WTC11 (cell line): Measurements from ENCODE around the gene PHLDA3.

ENCODE experiments used
- CBFB ChIP-seq: sonication (generic); formaldehyde crosslinking; IDR thresholded peaks from 2 replicates; pipeline ENCODE4 v1.8.1; 2022; ENCODE audit warnings: mild to moderate bottlenecking, low read depth, missing genetic modification reagents
- FOXJ3 ChIP-seq: sonication (generic); formaldehyde crosslinking; IDR thresholded peaks from 2 replicates; pipeline ENCODE4 v1.9.0; 2021; ENCODE audit warnings: missing genetic modification reagents, mild to moderate bottlenecking, borderline replicate concordance
- ZNF232 ChIP-seq: sonication (generic); formaldehyde crosslinking; IDR thresholded peaks from 2 replicates; pipeline ENCODE4 v1.8.0; 2022; ENCODE audit warnings: mild to moderate bottlenecking, missing genetic modification reagents
- ZNF416 ChIP-seq: fragments of 250-450 bp; sonication (Bioruptor Pico); IDR thresholded peaks from 2 replicates; pipeline ENCODE4 v1.9.0; 2021; ENCODE audit warnings: mild to moderate bottlenecking, inconsistent platforms

- TF ChIP-seq ZNF416, result no peak
- TF ChIP-seq CBFB (CRISPR knock-in tag), result no peak
- no peak for TF ChIP-seq FOXJ3 (CRISPR knock-in tag)
- TF ChIP-seq ZNF232 (CRISPR knock-in tag), result no peak
Observed at GRCh38 chr1:201497935-201498509, 29.0 kb upstream of the PHLDA3 start.
